ENCODE results near the gene ESPL1.

ESPL1 gene

GRCh38 chr12:53224897-53225634 lies 43.0 kb upstream of the ESPL1 start:
- ChIA-PET POLR2A (no interaction called here), CTCF (interaction anchor here (0.8 to 1.5 kb wide), 6 partner anchors 12 to 97 kb away, joined by 3 to 5 read pairs (median 4); partner anchors contain the start of gene AAAS)
- DNase-seq (ENCODE audit: extremely low spot score), result no peak
- no peak for TF ChIP-seq CTCF (IDR thresholded peaks at IDR 0.05; ENCODE audit: control extremely low read depth, extremely low read depth, low read depth, missing control alignments)

- ChIA-PET POLR2A (no interaction called here), CTCF (interaction anchor here (0.9 to 1.5 kb wide), 7 partner anchors 12 to 96 kb away, joined by 3 to 5 read pairs (median 4); partner anchors contain the start of gene AAAS)
- no peak for TF ChIP-seq CTCF (IDR thresholded peaks at IDR 0.05; ENCODE audit: control extremely low read depth, extremely low read depth, low read depth, missing control alignments)
- DNase-seq (ENCODE audit: extremely low spot score), result no peak
These were observed 42.3 kb upstream of the ESPL1 start for GRCh38 chr12:53225635-53226424.

- ChIA-PET CTCF (interaction anchor here (1.3 kb wide), 3 partner anchors 13 to 18 kb away, joined by 3 to 4 read pairs (median 3); no protein-coding TSS in a partner anchor), POLR2A (no interaction called here)
- no peak for TF ChIP-seq CTCF (IDR thresholded peaks at IDR 0.05; ENCODE audit: control extremely low read depth, extremely low read depth, low read depth, missing control alignments)
- no peak for DNase-seq (ENCODE audit: extremely low spot score)
These were observed 41.3 kb upstream of the ESPL1 start for GRCh38 chr12:53226815-53227214.

- ChIA-PET CTCF (interaction anchor here (1.3 to 3.1 kb wide), 3 partner anchors 13 to 15 kb away, joined by 3 to 18 read pairs (median 6); a partner anchor contains a TSS), POLR2A (no interaction called here)
- no peak for DNase-seq (ENCODE audit: extremely low spot score)
- no peak for TF ChIP-seq CTCF (IDR thresholded peaks at IDR 0.05; ENCODE audit: control extremely low read depth, extremely low read depth, low read depth, missing control alignments)
These were observed 40.8 kb upstream of the ESPL1 start for GRCh38 chr12:53227341-53227740.

GRCh38 chr12:53227836-53228235 lies 40.3 kb upstream of the ESPL1 start:
- ChIA-PET CTCF (interaction anchor here (1.0 to 3.1 kb wide), 4 partner anchors 10 to 61 kb away, joined by 3 to 18 read pairs (median 5); a partner anchor contains a TSS), POLR2A (no interaction called here)
- TF ChIP-seq CTCF (IDR thresholded peaks at IDR 0.05; ENCODE audit: control extremely low read depth, extremely low read depth, low read depth, missing control alignments), result no peak
- no peak for DNase-seq (ENCODE audit: extremely low spot score)

GRCh38 chr12:53229454-53229853 lies 38.6 kb upstream of the ESPL1 start:
- no peak for TF ChIP-seq CTCF (IDR thresholded peaks at IDR 0.05; ENCODE audit: control extremely low read depth, extremely low read depth, low read depth, missing control alignments)
- no peak for DNase-seq (ENCODE audit: extremely low spot score)
- CTCF ChIA-PET, result interaction anchor here (1.0 to 3.1 kb wide), 4 partner anchors 10 to 59 kb away, joined by 4 to 18 read pairs (median 4); no protein-coding TSS in a partner anchor
- POLR2A ChIA-PET, result no interaction called here
